Inflammatory macrophage (primary cell): ENCODE data around the gene MICAL2.

Source experiments
- DNase-seq, 2 donors: peaks; one replicate each; pipeline ENCODE4 v3.0.0-alpha.2; 2020 to 2022

Gene MICAL2

DNA sequence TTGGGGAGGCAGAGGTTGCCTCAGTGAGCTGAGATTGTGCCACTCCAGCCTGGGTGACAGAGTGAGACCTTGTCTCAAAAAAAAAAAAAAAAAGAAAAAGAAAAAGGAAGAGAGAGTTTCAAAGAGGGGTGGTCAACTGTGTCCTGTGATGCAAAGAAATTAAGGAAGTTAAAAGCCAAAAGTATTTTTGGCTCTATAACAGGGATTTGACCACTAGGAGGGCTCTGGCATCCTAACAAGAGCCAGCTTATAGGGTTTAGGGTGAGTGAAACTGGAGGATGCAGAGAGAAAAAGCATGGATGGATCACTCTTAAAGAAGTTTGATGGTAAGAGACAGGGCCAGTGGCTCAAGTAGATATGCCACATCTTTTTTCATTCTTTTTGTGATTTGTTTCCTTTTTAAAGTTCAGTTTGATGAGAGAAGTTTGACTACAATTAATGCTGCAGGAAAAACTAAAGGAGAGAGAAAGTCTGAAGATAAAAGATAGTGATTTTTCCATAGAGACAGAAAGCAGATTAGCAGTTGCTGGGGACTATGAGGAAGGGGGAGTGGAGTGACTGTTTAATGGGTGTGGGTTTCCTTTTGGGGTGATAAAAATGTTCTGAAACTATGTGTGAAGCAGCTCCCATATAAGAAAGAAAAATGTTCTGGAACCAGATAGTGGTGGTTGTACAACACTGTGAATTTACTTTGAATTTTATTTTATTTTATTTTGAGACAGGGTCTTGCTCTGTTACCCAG is 11.1 kb upstream of the MICAL2 start:
- peak; percentile 40 to 62 for DNase-seq

DNA sequence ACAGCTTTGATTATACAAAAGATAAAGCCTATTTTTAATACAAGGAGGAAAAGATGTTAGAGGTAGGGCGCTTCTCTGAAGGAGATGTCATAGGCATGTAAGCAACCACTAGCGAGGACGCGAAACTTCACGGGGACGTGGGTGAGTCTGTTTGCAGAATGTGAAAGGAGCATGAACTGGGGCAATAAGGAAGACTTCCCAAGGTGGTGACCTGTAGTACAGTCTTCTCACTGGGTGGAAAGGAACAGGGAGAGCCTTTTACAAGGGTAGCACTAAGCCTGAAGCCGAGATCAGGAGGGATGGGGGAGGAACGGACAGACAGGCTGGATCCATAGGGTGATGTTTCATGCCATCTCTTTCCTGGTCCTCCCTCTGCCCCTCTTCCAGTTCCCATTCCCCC is 10.0 kb upstream of the MICAL2 start:
- DNase-seq: no peak

GRCh38 chr11:12100841-12101242 is 9.5 kb upstream of the MICAL2 start:
- no peak for DNase-seq

DNA sequence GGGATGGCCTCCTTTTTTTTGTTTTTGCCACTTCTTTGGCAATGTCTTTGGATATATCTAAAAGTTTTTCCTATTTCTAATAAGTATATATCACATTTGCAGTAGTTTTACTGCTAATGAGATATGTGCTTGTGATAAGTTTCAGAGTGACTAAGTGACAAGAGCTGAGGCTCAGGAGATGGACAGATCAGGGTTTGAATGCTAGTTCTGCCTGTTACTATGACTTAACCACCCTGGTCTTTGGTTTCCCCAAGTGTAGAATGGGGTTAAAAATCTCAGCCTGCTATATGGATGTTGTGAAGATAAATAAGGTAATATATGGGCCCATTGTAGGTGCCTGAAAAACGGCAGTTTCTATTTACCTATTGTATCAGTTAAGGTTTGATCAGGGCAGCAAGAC is 9.1 kb upstream of the MICAL2 start:
- DNase-seq: no peak

- no peak for DNase-seq
These were observed 7.6 kb upstream of the MICAL2 start for GRCh38 chr11:12102588-12103410.

DNA sequence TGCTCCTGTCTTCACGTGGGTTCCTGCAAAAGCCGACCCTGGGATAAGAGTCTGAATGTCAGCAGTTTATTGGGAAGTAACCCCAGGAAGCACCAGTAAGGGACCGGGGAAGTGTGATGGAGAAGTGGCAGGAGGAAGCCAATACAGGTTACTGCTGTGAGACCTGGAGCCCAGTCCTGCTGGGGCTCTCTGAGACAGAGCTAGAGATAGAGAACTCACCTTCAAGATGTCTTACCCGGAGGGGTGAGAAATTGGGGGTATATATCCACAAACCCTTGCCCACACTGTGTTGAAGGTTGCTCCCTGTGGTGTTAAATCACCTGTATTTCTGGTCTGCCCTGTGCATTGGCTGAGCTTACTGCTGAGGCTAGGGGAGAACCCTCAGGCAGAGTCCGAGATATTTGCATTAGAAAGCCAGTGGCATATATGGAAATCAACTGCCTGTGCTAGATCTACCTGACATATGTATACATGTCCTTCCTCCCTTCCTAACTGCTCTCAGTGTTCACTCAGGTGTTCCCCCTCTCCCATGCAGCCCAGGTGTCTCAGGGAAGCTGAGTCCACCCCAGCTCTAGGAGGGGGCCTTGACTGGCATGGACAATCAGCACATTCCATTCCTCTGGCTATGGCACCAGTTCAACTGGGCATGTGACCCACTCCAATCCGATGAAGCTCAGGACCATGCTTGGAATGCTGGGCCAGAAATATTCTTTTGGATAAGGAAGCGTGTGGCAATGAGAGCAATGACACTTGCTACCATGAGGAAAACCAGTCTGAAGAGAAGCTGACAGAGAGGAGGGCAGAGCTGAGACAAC is 6.8 kb upstream of the MICAL2 start:
- no peak for DNase-seq

DNA sequence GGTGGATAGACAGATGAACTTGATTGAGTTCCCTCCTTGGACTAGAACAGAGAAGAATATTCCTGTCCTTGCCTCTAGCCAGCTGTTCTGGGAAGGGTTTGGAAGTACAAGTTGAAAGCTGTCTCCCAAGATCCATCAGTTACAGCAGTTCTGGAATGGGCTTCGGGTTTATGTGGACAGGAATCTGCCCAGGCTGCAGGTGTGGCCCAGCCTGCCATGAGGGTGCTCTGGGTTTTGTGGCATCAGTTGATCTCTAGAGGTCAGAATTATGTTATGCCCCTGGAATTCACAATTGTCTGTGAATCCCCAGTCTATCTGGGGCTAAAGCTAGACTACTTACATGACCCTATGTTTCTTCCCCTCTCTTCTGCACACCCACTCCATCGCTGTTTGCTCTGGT is 4.9 kb upstream of the MICAL2 start:
- peak in 1 of 2 donors; percentile 37 for DNase-seq

- DNase-seq: no peak
These were observed 4.3 kb upstream of the MICAL2 start for GRCh38 chr11:12106101-12106500.

- peak in 1 of 2 donors; percentile 24 for DNase-seq
These were observed 3.9 kb upstream of the MICAL2 start for GRCh38 chr11:12106501-12106900.

DNA sequence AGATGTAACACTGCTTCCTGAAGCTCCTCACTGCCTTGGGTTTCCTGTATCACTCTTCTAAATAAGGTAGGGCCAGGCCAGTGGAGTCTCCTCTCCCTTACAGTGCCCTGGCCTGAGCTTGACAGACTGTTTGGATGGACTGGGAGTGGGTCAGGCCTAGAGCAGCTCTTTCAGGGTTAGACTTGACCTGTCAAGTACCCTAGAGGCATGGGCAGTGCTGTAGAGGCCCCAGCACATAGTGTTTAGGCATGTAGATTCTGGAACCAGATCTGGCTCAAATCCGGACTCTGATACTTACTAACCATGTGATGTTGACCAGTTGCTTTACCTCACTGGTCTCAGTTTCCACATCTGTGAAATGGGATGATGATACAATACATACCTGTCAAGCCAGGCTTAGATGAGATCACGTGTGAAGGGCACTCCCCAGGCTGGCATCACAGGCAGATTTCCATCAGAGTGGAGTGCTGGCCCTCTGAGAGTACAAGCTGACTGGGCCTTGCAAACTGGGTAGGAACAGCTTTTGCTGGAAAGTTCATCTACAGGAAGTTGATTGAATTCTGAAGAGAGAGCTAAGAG is 1.4 kb upstream of the MICAL2 start:
- no peak for DNase-seq

DNA sequence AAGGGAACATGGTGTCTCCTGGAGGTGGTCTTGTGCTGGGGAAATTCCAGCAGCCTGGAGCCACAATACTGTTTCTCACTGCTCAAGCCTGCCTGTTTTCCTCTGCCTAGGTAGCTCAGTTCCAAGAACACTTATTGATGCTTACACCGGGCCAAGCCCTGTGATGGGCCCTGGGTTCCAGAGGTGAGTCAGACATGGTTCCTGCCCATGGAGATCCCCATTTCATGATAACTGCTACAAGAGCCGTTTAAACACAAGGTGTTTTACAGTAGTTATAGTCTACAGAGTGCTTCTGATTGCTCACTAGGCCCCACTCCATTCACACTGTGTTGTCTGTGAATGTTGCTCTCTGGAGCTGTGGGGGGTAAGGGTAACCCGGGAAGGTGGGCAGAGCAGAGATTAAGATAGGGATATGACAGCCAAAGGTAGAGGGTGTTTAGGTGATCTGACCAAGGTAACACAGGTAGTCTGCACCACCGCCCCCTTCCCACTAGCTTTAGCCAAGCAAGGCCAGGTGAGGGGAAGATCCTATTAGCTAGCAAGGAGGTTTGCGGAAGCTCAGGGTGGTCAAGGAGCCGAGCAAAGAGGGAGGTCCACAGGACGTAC is 696 bp upstream of the MICAL2 start:
- no peak for DNase-seq

DNA sequence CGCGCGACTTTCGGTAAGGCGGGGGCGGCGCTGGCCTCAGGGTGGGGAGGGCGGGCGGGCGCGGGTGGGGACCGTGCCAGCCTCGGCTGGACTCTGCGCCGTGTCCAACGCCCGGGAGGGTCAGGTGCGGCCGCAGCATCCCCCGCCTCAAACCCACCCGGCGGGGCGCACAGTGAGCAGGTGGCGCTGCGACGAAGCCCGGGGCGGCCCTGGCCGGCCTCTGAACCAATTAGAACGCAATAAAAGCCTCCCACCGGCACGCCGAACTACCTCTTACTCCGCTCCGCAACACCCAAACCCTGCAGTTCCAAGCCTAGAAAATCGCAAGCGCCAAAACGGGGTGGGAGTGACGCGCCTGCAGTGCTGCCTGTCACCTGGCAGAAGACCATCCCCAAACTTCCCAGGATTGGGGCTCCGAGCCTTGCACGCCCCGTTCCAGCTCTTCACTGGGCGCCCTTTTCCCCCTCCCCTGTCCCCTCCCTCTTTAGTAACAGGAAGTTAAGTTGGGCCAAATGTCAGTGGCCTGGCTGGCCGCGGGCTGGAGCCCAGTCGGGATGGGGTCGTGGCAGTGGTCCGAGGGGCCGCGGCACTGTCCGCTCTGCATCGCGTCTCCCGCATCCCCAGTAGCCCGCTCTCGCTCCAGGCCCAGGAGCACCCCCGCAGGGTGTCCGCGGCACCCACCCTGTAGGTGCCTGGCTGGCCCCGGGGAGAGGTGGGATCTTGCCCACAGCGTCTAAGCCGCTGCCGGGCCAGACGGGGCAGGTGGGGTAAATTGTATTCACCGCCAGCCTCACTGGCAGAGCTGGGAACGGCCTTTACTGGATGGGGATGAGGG is 541 bp downstream of the MICAL2 start:
- peak in 1 of 2 donors; percentile 33 for DNase-seq

DNA sequence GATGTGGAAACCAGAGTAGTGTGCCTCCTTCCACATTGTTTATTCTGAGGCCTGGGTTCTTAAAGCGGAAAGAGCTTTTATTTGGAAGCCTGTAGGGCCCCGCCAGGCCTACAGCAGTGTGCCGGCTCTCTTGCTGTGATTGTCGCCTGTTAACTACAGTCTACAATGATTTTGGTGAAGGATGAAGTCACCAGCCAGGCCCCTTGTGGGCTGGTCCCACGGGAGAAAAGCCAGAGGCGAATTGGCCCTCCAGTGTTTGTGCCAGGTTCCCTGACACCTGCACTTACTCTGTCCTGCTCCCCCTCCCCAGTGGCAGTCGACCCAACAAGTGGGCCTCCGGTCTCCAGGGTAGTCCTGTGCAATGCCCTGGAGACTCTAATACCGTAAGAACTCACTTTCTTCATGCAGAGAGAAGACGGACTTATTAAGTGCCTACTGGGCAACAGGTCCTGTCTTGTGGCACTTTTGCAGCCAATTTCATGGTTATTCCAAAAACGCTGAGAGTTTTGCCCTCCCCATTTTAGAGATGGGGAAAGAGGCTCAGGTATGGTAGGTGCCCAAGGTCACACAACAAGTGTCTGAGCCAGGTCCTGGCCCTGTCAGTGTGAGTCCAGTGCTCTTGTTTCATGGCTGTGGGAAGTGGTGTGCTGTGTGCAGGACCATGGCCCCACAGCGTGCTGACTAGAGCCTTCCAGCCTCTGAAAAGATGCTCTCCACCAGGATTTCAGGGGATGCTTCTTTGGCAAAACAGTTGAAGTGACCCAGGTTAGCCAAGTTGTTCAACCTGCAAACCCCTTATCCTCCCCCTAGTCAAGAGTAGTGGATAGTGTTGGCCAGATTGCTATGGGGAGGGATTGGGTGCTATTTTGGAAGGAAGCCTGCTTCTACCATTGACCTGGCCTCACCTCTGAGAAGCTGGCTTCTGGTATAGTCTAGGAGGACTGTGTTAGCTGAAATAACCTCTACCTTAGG is 1.4 kb downstream of the MICAL2 start:
- DNase-seq: no peak

DNA sequence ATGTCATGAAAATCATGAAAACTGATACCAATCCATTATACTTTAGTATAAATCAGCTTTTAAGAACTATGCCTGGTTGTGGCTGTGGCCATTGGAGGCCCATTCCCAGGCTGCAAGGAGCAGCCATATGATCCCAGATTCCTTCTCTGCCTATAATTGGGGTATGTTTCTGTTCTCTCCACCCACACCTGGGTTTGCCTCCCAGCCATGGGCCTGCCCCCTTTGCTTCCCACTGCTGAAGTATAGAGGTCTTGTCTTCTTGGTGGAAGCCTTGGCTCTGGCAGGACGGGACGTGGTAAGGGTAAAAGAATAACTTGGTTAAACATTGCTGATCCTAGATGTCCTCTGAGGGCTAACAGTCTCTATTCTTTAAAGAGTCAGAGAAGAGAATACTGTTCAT is 2.4 kb downstream of the MICAL2 start:
- DNase-seq: no peak

DNA sequence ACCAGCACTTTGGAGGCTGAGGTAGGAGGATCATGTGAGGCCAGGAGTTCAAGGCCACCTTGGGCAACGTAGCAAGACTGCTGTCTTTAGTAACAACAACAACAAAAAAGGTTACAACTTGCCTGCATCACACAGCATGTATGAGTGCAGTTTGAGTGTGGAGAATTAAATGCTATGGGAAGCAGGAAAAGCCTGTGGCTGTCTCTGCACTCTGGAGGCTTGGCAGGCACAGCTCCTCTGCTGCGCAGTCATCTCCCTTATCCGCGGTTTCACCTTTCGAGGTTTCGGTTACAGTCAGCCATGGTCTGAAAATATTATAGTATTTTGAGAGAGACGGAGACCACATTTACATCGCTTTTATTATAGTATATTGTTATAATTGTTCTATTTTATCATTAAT is 2.9 kb downstream of the MICAL2 start:
- DNase-seq: no peak

DNA sequence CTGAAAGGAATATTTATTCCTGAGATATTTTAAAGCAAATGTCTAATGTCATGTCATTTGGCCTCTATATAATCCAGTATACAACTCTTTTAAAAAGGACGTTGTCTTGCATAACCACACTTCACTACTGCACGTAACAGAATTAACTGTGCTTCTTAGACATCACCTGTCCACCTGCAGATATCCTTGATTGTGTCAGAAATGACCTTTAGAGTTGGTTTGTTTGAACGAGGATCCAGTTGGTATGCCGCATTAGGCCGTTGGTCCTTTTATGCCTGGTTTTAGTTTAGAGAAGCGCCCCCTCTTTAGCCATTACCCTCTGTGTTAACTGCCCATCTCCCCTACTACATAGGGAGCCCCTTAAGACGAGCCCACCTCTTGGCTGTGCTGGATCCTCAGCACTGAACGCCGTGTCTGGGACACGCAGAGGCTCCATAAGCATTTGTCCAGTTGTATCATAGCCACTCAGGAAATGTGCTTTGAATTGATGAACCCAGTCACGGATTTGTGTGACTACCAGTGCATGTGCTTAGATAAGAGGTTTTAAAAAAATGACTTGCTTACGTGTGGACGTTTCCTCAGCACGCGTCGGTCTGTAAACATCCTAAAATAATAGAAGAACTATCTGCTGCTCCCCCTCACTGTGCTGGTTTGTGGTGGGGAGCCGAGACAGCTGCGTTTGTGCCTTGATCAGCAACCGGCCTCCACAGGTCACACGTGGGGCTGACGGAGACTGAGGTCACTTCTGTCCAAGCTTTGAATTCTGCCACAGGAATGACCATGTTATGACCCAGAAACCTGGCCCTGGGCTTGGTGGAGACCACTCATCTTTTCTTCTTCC is 4.0 kb downstream of the MICAL2 start:
- DNase-seq: no peak

GRCh38 chr11:12116425-12117032 is 6.1 kb downstream of the MICAL2 start:
- DNase-seq: no peak

- DNase-seq: no peak
These were observed 6.8 kb downstream of the MICAL2 start for GRCh38 chr11:12117200-12117599.

DNA sequence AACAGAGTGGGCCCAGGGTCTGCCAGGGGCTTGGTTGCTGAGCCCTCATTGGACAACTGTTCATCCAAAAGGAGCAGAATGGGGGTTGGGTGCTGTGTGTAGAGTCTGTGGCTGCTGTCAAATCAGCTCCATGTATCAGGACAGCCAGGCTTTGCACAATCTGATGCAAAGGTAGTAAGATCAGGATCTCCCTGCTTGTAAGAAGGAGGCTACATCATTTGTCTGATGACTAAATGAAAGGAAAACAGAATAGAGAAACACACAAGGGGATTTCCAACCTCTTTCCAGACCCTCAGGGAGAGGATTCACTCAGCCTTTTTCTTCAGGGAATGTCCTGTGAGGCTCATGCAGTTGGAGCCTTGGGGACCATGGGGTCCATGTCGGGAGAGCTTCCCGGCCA is 7.2 kb downstream of the MICAL2 start:
- no peak for DNase-seq
